Measurements from ENCODE around the gene GJC1. TPM values are rescaled to one million over a fixed set of nuclear protein-coding genes. Genes with fewer than 3 reads are reported as not detected.

The GJC1 gene
- total and polyA plus RNA-seq, 9 of the 15 experiments (the other 6 are each of a cell fraction or from before 2014, with no cell fraction given), result 0.04 to 1.4 (median 0.18) TPM; not detected in 1

- no peaks in the 10 kb centered on the region; the same call in 1 of the 2 replicates for H4K20me1 ChIP-seq (replicated peaks; ENCODE audit: control insufficient read depth, insufficient read depth, low read length)
- H3K4me3 ChIP-seq, result no peak overlapping the region
- H3K27me3 ChIP-seq (ENCODE audit: control insufficient read depth in 2 of 2, insufficient read depth in 2 of 2, low read length in 2 of 2), result no peaks in the 10 kb centered on the region
- no peak overlapping the region for H3K27ac ChIP-seq (ENCODE audit: extremely low read depth, low read depth, low read length)
- H2AFZ ChIP-seq (ENCODE audit: low read depth, low read length), result no peak overlapping the region
- no peaks in the 10 kb centered on the region for H3K9me3 ChIP-seq (replicated peaks; ENCODE audit: control insufficient read depth, insufficient read depth, low read depth, low read length)
- in situ Hi-C loops (cut with MboI), result no loop called here
- TF ChIP-seq ZNF699 (CRISPR knock-in tag; IDR thresholded peaks at IDR 0.05; ENCODE audit: insufficient replicate concordance) (no peak), NFATC3 (IDR thresholded peaks at IDR 0.05) (no peak), MCM2 (IDR thresholded peaks at IDR 0.05; ENCODE audit: low read depth) (no peak), PBX2 (CRISPR knock-in tag; IDR thresholded peaks at IDR 0.05; ENCODE audit: low read depth) (no peak), PBX2 (tag; conservative IDR thresholded peaks at IDR 0.05; ENCODE audit: low read depth) (no peak), EP300 (IDR thresholded peaks at IDR 0.05; ENCODE audit: low read length) (no peak), TAF15 (IDR thresholded peaks at IDR 0.05; ENCODE audit: low read depth, low read length) (no peak), ZNF398 (CRISPR knock-in tag; IDR thresholded peaks at IDR 0.05) (no peak), BCLAF1 (IDR thresholded peaks at IDR 0.05; ENCODE audit: borderline replicate concordance in 1 of 2, control insufficient read depth in 1 of 2, low read depth in 2 of 2, low read length in 1 of 2) (no peak), POLR3G (IDR thresholded peaks at IDR 0.05; ENCODE audit: extremely low read depth, insufficient read length, insufficient replicate concordance) (no peak), GABPB2 (CRISPR knock-in tag; conservative IDR thresholded peaks at IDR 0.05) (no peak)
- POLR2A ChIA-PET, result interaction anchor here (0.7 to 1.0 kb wide), 2 partner anchors 59 to 271 kb away, joined by 3 read pairs; no protein-coding TSS in a partner anchor
- no peaks in the 10 kb centered on the region for H3K79me2 ChIP-seq (ENCODE audit: control insufficient read depth, insufficient read depth, low read length)
- H3K9me1 ChIP-seq (ENCODE audit: control insufficient read depth, insufficient read depth, low read length), result no peaks in the 10 kb centered on the region
- H3K36me3 ChIP-seq (ENCODE audit: control insufficient read depth, insufficient read depth, low read length), result peaks cover 16% of the 10 kb centered on the region
- DNase-seq (ENCODE audit: extremely low read depth in 1 of 4, low spot score in 3 of 4) (no peak), ATAC-seq (no peak), FAIRE-seq (no peak)
- CTCF ChIA-PET (ENCODE audit: low intra/inter-chr PET ratio), result no interaction called here
- no TSS peak for BruUV-seq (replicated peaks)
- 0 out of 4 replicates have a peak overlapping the region, but pooled peaks of 1 of the 2 experiments have one; percentile 4 for H3K9ac ChIP-seq (ENCODE audit: insufficient read depth in 1 of 2, low read depth in 2 of 2, low read length in 2 of 2)
- WGBS (ENCODE audit: insufficient coverage, low coverage, missing lambda C conversion rate), result 18% methylated on average over 8 of the region's 8 CpGs
- no peak overlapping the region for H3K4me2 ChIP-seq (ENCODE audit: insufficient read depth, low read length)
- no peaks in the 10 kb centered on the region; a peak in 1 of 5 replicates for H3K4me1 ChIP-seq (replicated peaks in 1 of 2; ENCODE audit: control insufficient read depth in 2 of 2, insufficient read depth in 2 of 2, low read length in 2 of 2)
- intact Hi-C loops (cut with micrococcal nuclease), result no loop called here
Measured at GRCh38 chr17:44846206-44846605, 16.1 kb upstream of the GJC1 start.
